ENCODE results near the gene ATP1A4. TPM values are rescaled to one million over a fixed set of nuclear protein-coding genes. Genes with fewer than 3 reads are reported as not detected.

ATP1A4 gene
- total and polyA plus RNA-seq, 2 experiments from 2014 or later = not detected

DNA sequence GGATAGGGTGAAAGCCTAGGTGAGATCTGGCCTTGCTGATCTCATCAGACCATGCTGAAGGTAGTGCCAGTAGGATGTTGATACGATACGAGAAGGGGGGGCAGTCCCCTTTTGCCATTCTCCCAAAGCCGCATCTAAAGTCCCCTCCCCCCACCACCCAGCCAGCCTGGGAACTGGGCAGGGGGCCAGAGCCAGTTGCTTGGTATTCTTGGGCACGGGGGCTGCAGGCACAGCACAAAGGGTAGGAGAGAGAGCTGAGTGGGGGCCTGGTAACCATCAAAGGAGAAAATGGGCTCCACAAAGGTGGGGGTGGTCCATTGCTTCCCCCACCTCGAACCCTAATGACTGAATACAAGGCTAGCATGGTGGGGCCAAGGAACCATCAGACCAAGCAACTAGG is 59.2 kb downstream of the ATP1A4 start:
- Histone ChIP-seq H3K9ac (no peak overlapping the region), H3K27me3 (replicated peaks; ENCODE audit: insufficient read depth) (no peaks in the 10 kb centered on the region), H3K79me2 (ENCODE audit: insufficient read depth) (peaks cover 79% of the 10 kb centered on the region), H3K36me3 (ENCODE audit: low read depth) (peaks cover 58% of the 10 kb centered on the region), H2AFZ (no peak overlapping the region), H4K20me1 (ENCODE audit: insufficient read depth) (no peaks in the 10 kb centered on the region), H3K9me2 (ENCODE audit: insufficient read depth) (no peaks in the 10 kb centered on the region), H3K4me3 (no peak overlapping the region), H3K4me2 (ENCODE audit: unreplicated experiment) (no peak overlapping the region), H3F3A (ENCODE audit: insufficient read depth) (peaks cover 74% of the 10 kb centered on the region), H3K4me1 (ENCODE audit: insufficient read depth) (peaks cover 47% of the 10 kb centered on the region), H3K9me3 (ENCODE audit: low read depth) (no peaks in the 10 kb centered on the region), H3K27ac (peak overlapping the region; percentile 23)
- DNase-seq = no peak
- WGBS, 2 experiments (ENCODE audit: low coverage in 1 of 2, low lambda C conversion rate in 2 of 2, missing lambda C conversion rate in 2 of 2) = 80 to 83% methylated on average over 5 of the region's 5 CpGs
- in situ Hi-C loops (cut with MboI) = no loop called here
- no peak for TF ChIP-seq EZH2 (IDR thresholded peaks at IDR 0.05; ENCODE audit: insufficient read depth, poor library complexity, severe bottlenecking)

DNA sequence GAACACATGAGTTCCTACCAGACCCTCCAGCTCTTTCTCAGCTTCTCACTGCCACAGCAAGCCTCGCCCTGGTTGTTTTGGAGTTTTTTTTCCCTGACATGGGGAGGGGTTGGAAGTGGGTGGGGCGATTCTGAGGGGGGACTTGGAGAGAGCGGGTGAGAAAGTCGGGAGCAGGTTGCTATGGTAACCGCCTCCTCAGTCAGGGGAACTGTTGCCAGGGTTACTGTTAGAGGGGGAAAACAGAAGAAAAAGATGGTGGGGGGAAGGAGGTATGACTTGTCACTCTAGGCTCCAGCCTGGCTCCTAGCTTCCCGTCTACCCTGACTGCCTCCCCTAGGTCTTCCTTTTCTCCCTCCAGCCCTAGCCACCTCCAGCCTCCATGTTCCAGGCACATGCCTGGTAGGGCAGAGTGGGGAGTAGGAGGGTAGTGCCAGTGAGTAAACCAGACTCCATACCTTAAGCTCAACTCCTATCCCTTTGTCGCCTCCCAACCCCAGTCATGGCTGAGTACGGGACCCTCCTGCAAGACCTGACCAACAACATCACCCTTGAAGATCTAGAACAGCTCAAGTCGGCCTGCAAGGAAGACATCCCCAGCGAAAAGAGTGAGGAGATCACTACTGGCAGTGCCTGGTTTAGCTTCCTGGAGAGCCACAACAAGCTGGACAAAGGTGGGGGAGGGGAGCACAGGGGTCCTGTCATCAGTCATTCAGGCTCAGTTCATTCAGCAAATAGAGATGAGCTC is 59.8 kb downstream of the ATP1A4 start:
- H3K36me3 ChIP-seq (ENCODE audit: low read depth) = peaks cover 61% of the 10 kb centered on the region
- 0 out of 2 replicates have a peak overlapping the region, but pooled peaks have one; percentile 7 for H3K9ac ChIP-seq
- no peak overlapping the region for H3K4me3 ChIP-seq
- peak; percentile 24 for DNase-seq
- H3K27me3 ChIP-seq (replicated peaks; ENCODE audit: insufficient read depth) = no peaks in the 10 kb centered on the region
- H3K27ac ChIP-seq = peak overlapping the region; percentile 23
- TF ChIP-seq EZH2 (IDR thresholded peaks at IDR 0.05; ENCODE audit: insufficient read depth, poor library complexity, severe bottlenecking) (no peak), EZH2phosphoT487 (IDR thresholded peaks at IDR 0.05; ENCODE audit: insufficient read depth, low read depth) (no peak)
- H3K9me2 ChIP-seq (ENCODE audit: insufficient read depth) = no peaks in the 10 kb centered on the region
- H2AFZ ChIP-seq = no peak overlapping the region
- in situ Hi-C loops (cut with MboI) = no loop called here
- H3K4me2 ChIP-seq (ENCODE audit: unreplicated experiment) = no peak overlapping the region
- 79 to 86% methylated on average over 10 of the region's 10 CpGs for WGBS, 2 experiments (ENCODE audit: low coverage in 1 of 2, low lambda C conversion rate in 2 of 2, missing lambda C conversion rate in 2 of 2)
- H3K4me1 ChIP-seq (ENCODE audit: insufficient read depth) = peaks cover 52% of the 10 kb centered on the region
- no peaks in the 10 kb centered on the region for H3K9me3 ChIP-seq (ENCODE audit: low read depth)
- H3K79me2 ChIP-seq (ENCODE audit: insufficient read depth) = peaks cover 76% of the 10 kb centered on the region
- peaks cover 75% of the 10 kb centered on the region for H3F3A ChIP-seq (ENCODE audit: insufficient read depth)
- no peaks in the 10 kb centered on the region for H4K20me1 ChIP-seq (ENCODE audit: insufficient read depth)

DNA sequence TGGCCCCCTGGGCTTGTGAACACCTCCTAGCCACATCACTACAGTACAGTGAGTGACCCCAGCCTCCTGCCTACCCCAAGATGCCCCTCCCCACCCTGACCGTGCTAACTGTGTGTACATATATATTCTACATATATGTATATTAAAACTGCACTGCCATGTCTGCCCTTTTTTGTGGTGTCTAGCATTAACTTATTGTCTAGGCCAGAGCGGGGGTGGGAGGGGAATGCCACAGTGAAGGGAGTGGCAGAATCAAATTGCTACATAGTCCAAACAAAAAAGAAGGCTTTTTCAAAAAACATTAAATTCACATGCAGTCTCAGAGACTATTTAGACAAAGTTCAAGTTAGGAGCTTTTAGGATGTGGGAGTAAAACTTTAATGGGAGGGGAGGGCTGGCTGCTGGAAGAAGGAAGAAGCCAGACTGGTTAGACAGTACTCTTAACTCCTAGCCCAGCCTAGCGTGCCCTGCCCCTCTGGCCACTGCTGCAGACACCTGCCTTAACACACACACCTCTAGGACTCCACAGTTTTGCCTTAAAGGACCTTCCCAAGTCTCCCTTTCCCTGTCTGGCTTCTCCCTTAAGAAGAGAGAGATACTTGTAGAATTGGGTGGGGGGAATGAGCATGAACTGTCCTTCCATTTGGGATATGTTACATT is 63.2 kb downstream of the ATP1A4 start:
- Histone ChIP-seq H3K4me3 (no peak overlapping the region), H3K9ac (0 out of 2 replicates have a peak overlapping the region, but pooled peaks have one; percentile 31), H3F3A (ENCODE audit: insufficient read depth) (peaks cover 88% of the 10 kb centered on the region), H3K4me2 (ENCODE audit: unreplicated experiment) (no peak overlapping the region), H4K20me1 (ENCODE audit: insufficient read depth) (no peaks in the 10 kb centered on the region), H3K79me2 (ENCODE audit: insufficient read depth) (peaks cover 47% of the 10 kb centered on the region), H3K9me3 (ENCODE audit: low read depth) (no peaks in the 10 kb centered on the region), H3K36me3 (ENCODE audit: low read depth) (peaks cover 64% of the 10 kb centered on the region), H3K9me2 (ENCODE audit: insufficient read depth) (no peaks in the 10 kb centered on the region), H3K4me1 (ENCODE audit: insufficient read depth) (peaks cover 57% of the 10 kb centered on the region), H3K27ac (peak overlapping the region; percentile 78), H2AFZ (no peak overlapping the region), H3K27me3 (replicated peaks; ENCODE audit: insufficient read depth) (no peaks in the 10 kb centered on the region)
- peak; percentile 31 for DNase-seq
- in situ Hi-C loops (cut with MboI) = no loop called here
- TF ChIP-seq EZH2 (IDR thresholded peaks at IDR 0.05; ENCODE audit: insufficient read depth, poor library complexity, severe bottlenecking) (no peak), EZH2phosphoT487 (IDR thresholded peaks at IDR 0.05; ENCODE audit: insufficient read depth, low read depth) (no peak)
- WGBS, 2 experiments (ENCODE audit: low coverage in 1 of 2, low lambda C conversion rate in 2 of 2, missing lambda C conversion rate in 2 of 2) = 49 to 51% methylated on average over 3 of the region's 3 CpGs

DNA sequence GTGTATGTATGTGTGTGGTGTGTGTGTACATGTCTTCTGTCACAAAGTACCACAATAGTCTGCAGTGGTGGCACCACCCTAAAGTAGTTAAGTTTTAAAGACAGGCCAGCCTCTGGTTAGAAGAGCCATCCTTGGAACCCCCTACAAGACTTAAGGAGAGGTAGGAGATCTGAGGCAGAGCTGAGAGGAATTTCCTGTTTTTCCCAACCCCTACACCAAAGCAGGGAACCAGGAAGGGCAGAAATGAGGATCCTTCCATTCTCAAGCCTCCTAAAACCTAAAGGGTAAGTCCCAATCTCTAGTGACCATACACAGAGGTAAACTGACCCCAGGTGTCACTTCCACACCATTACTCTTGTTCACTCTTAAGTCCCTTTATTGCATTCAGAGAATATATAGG is 64.9 kb downstream of the ATP1A4 start:
- no peaks in the 10 kb centered on the region for H3K9me3 ChIP-seq (ENCODE audit: low read depth)
- H3K9ac ChIP-seq = 0 out of 2 replicates have a peak overlapping the region, but pooled peaks have one; percentile 6
- H3K27ac ChIP-seq = peak overlapping the region; percentile 78
- no peaks in the 10 kb centered on the region for H3K27me3 ChIP-seq (replicated peaks; ENCODE audit: insufficient read depth)
- no peak overlapping the region for H3K4me3 ChIP-seq
- H3K36me3 ChIP-seq (ENCODE audit: low read depth) = peaks cover 66% of the 10 kb centered on the region
- TF ChIP-seq EZH2phosphoT487 (IDR thresholded peaks at IDR 0.05; ENCODE audit: insufficient read depth, low read depth) = no peak
- no peak for TF ChIP-seq EZH2 (IDR thresholded peaks at IDR 0.05; ENCODE audit: insufficient read depth, poor library complexity, severe bottlenecking)
- H3K4me1 ChIP-seq (ENCODE audit: insufficient read depth) = peaks cover 58% of the 10 kb centered on the region
- no peak for DNase-seq
- H3F3A ChIP-seq (ENCODE audit: insufficient read depth) = peaks cover 92% of the 10 kb centered on the region
- H4K20me1 ChIP-seq (ENCODE audit: insufficient read depth) = no peaks in the 10 kb centered on the region
- H3K4me2 ChIP-seq (ENCODE audit: unreplicated experiment) = no peak overlapping the region
- no peaks in the 10 kb centered on the region for H3K9me2 ChIP-seq (ENCODE audit: insufficient read depth)
- peaks cover 30% of the 10 kb centered on the region for H3K79me2 ChIP-seq (ENCODE audit: insufficient read depth)
- in situ Hi-C loops (cut with MboI) = no loop called here
- no peak overlapping the region for H2AFZ ChIP-seq
